ENCODE measurements around the gene CALN1.
"Not testable (repeated sequence)": the region's sequence is repeated elsewhere in the genome, so short reads cannot be mapped to it uniquely, and the experiment has no call there.

The CALN1 gene

GRCh38 chr7:71846160-71846559 is 566.0 kb downstream of the CALN1 start:
- no peak for DNase-seq

- no peak for DNase-seq
These were observed 568.5 kb downstream of the CALN1 start for GRCh38 chr7:71843676-71844075.

- DNase-seq: no peak
These were observed 569.4 kb downstream of the CALN1 start for GRCh38 chr7:71842786-71843185.

- no peak for DNase-seq
These were observed 569.8 kb downstream of the CALN1 start for GRCh38 chr7:71842381-71842780.

- no peak for DNase-seq
These were observed 577.1 kb downstream of the CALN1 start for GRCh38 chr7:71835056-71835455.

- no peak for DNase-seq
These were observed 582.6 kb downstream of the CALN1 start for GRCh38 chr7:71829515-71829914.

- no peak for DNase-seq
These were observed 583.8 kb downstream of the CALN1 start for GRCh38 chr7:71828361-71828760.

- no peak for DNase-seq
These were observed 586.0 kb downstream of the CALN1 start for GRCh38 chr7:71826141-71826540.

- DNase-seq: no peak
These were observed 588.0 kb downstream of the CALN1 start for GRCh38 chr7:71824006-71824760.

- not testable (repeated sequence) for DNase-seq
These were observed 589.7 kb downstream of the CALN1 start for GRCh38 chr7:71822406-71822805.

GRCh38 chr7:71817916-71818315 is 594.2 kb downstream of the CALN1 start:
- no peak for DNase-seq

GRCh38 chr7:71808115-71808514 is 604.0 kb downstream of the CALN1 start:
- DNase-seq: no peak

- no peak for DNase-seq
These were observed 607.9 kb downstream of the CALN1 start for GRCh38 chr7:71804256-71804655.

GRCh38 chr7:71801976-71802375 is 610.2 kb downstream of the CALN1 start:
- no peak for DNase-seq

GRCh38 chr7:71800321-71800720 is 611.8 kb downstream of the CALN1 start:
- DNase-seq: no peak

GRCh38 chr7:71795410-71795809 is 616.7 kb downstream of the CALN1 start:
- DNase-seq: no peak

- no peak for DNase-seq
These were observed 618.9 kb downstream of the CALN1 start for GRCh38 chr7:71793251-71793650.

GRCh38 chr7:71787513-71787912 is 624.6 kb downstream of the CALN1 start:
- DNase-seq: no peak

- DNase-seq: no peak
These were observed 626.9 kb downstream of the CALN1 start for GRCh38 chr7:71785216-71785615.

- no peak for DNase-seq
These were observed 627.4 kb downstream of the CALN1 start for GRCh38 chr7:71784781-71785180.

- no peak for DNase-seq
These were observed 628.0 kb downstream of the CALN1 start for GRCh38 chr7:71784180-71784579.

- DNase-seq: no peak
These were observed 628.4 kb downstream of the CALN1 start for GRCh38 chr7:71783779-71784178.

GRCh38 chr7:71782051-71782450 is 630.1 kb downstream of the CALN1 start:
- DNase-seq: no peak

GRCh38 chr7:71780282-71780681 is 631.9 kb downstream of the CALN1 start:
- DNase-seq: no peak

GRCh38 chr7:71777278-71777677 is 634.9 kb downstream of the CALN1 start:
- DNase-seq: no peak
